ENCODE results near the gene GPR65. TPM values are rescaled to one million over a fixed set of nuclear protein-coding genes. Genes with fewer than 3 reads are reported as not detected.

Gene GPR65
- total RNA-seq, 3 donors from 2014 or later (not counting 1 experiment from before 2014, with no cell fraction given) = 37.6 to 47.4 (median 40.3) TPM

- no peak overlapping the region for H3K4me3 Mint-ChIP-seq
- H3K4me1 ChIP-seq (ENCODE audit: control insufficient read depth, insufficient read depth, low read length) = peaks cover 28% of the 10 kb centered on the region
- H3K27me3 Mint-ChIP-seq (ENCODE audit: low read depth in 2 of 2) = no peaks in the 10 kb centered on the region
- H3K4me1 Mint-ChIP-seq = peaks cover 65 to 70% of the 10 kb centered on the region in 2 donors
- no peaks in the 10 kb centered on the region for H3K9me3 Mint-ChIP-seq
- WGBS (ENCODE audit: insufficient coverage) = 95% methylated on average over 2 of the region's 2 CpGs
- TF ChIP-seq CTCF (IDR thresholded peaks at IDR 0.05) = no peak
- no peak overlapping the region for H3K4me3 ChIP-seq (ENCODE audit: low read length)
- H3K27ac ChIP-seq (ENCODE audit: low read length) = no peak overlapping the region
- intact Hi-C loops (cut with micrococcal nuclease) = loop anchor here (10.0 kb wide), 1 partner anchor 1965 kb away; the partner anchor contains the start of genes EFCAB11 and TDP1
- no peaks in the 10 kb centered on the region for H3K9me3 ChIP-seq (ENCODE audit: control insufficient read depth, insufficient read depth, low read length)
- no peak for ATAC-seq
- peaks cover 17% of the 10 kb centered on the region for H3K36me3 ChIP-seq (ENCODE audit: control insufficient read depth, insufficient read depth, low read length)
- peak overlapping the region; percentile 67 to 97 for H3K27ac Mint-ChIP-seq
- peaks cover 16% of the 10 kb centered on the region for H3K36me3 Mint-ChIP-seq
- no peak for DNase-seq
- no peaks in the 10 kb centered on the region for H3K27me3 ChIP-seq (ENCODE audit: control insufficient read depth, insufficient read depth, low read length)
Measured at GRCh38 chr14:87989956-87990299, 15.0 kb upstream of the GPR65 start.

GRCh38 chr14:87990682-87991081 lies 14.3 kb upstream of the GPR65 start:
- intact Hi-C loops (cut with micrococcal nuclease) = loop anchor here (10.0 kb wide), 1 partner anchor 1964 kb away; the partner anchor contains the start of genes EFCAB11 and TDP1
- peak overlapping the region; percentile 98 for H3K4me3 Mint-ChIP-seq

GRCh38 chr14:87992346-87992717 lies 12.6 kb upstream of the GPR65 start:
- H3K4me1 Mint-ChIP-seq = peaks cover 72 to 79% of the 10 kb centered on the region in 2 donors

More at GRCh38 chr14:87990682-87991081, 14.3 kb upstream of the GPR65 start:
- no peaks in the 10 kb centered on the region for H3K9me3 Mint-ChIP-seq
- peaks cover 14% of the 10 kb centered on the region for H3K36me3 ChIP-seq (ENCODE audit: control insufficient read depth, insufficient read depth, low read length)
- DNase-seq = no peak
- no peak overlapping the region for H3K27ac ChIP-seq (ENCODE audit: low read length)
- no peaks in the 10 kb centered on the region for H3K9me3 ChIP-seq (ENCODE audit: control insufficient read depth, insufficient read depth, low read length)
- peak overlapping the region; percentile 93 to 97 for H3K27ac Mint-ChIP-seq
- H3K4me1 Mint-ChIP-seq = peaks cover 72 to 78% of the 10 kb centered on the region in 2 donors
- H3K4me1 ChIP-seq (ENCODE audit: control insufficient read depth, insufficient read depth, low read length) = peaks cover 32% of the 10 kb centered on the region
- no peaks in the 10 kb centered on the region for H3K27me3 Mint-ChIP-seq (ENCODE audit: low read depth in 2 of 2)
- peaks cover 16% of the 10 kb centered on the region for H3K36me3 Mint-ChIP-seq
- H3K27me3 ChIP-seq (ENCODE audit: control insufficient read depth, insufficient read depth, low read length) = no peaks in the 10 kb centered on the region
- no peak for TF ChIP-seq CTCF (IDR thresholded peaks at IDR 0.05)
- 95% methylated on average over 4 of the region's 4 CpGs for WGBS (ENCODE audit: insufficient coverage)
- ATAC-seq = no peak
- no peak overlapping the region for H3K4me3 ChIP-seq (ENCODE audit: low read length)

More at GRCh38 chr14:87992346-87992717, 12.6 kb upstream of the GPR65 start:
- 14% methylated on average over 20 of the region's 20 CpGs for WGBS (ENCODE audit: insufficient coverage)
- H3K27ac Mint-ChIP-seq = peak overlapping the region; percentile 93 to 97
- Histone ChIP-seq H3K4me1 (ENCODE audit: control insufficient read depth, insufficient read depth, low read length) (peaks cover 36% of the 10 kb centered on the region), H3K27ac (ENCODE audit: low read length) (peak overlapping the region; percentile 98), H3K36me3 (ENCODE audit: control insufficient read depth, insufficient read depth, low read length) (peaks cover 4% of the 10 kb centered on the region), H3K4me3 (ENCODE audit: low read length) (peak overlapping the region; percentile 78), H3K9me3 (ENCODE audit: control insufficient read depth, insufficient read depth, low read length) (no peaks in the 10 kb centered on the region), H3K27me3 (ENCODE audit: control insufficient read depth, insufficient read depth, low read length) (no peaks in the 10 kb centered on the region)
- TF ChIP-seq CTCF (IDR thresholded peaks at IDR 0.05) = no peak
- no peak for ATAC-seq
- H3K36me3 Mint-ChIP-seq = peaks cover 1% of the 10 kb centered on the region
- intact Hi-C loops (cut with micrococcal nuclease) = loop anchor here (2.0 to 10.0 kb wide), 2 partner anchors 40 to 1962 kb away; partner anchors contain the start of genes EFCAB11 and TDP1
- H3K9me3 Mint-ChIP-seq = no peaks in the 10 kb centered on the region
- peak overlapping the region; percentile 98 for H3K4me3 Mint-ChIP-seq
- no peak for DNase-seq
- no peaks in the 10 kb centered on the region for H3K27me3 Mint-ChIP-seq (ENCODE audit: low read depth in 2 of 2)
